ENCODE results near the gene VGF.
"Not testable (repeated sequence)": the region's sequence is repeated elsewhere in the genome, so short reads cannot be mapped to it uniquely, and the experiment has no call there.

VGF gene

GRCh38 chr7:101114492-101114891 lies 50.9 kb downstream of the VGF start:
- no peak for DNase-seq

DNA sequence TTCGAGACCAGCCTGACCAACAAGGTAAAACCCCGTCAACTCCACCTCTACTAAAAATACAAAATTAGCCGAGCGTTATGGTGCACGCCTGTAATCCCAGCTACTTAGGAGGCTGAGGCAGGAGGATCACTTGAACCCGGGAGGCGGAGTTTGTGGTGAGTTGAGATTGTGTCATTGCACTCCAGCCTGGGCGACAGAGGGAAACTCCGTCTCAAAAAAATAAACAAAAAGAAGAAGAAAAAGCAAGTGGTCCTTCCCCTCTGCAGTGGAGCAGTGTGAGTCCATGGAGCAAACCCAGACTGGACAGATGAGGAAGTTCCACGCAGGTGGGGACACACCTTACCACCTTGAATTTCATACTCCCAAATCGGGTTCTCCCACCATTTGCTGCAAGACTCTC lies 51.5 kb downstream of the VGF start:
- no peak for DNase-seq

GRCh38 chr7:101113140-101113539 lies 52.2 kb downstream of the VGF start:
- DNase-seq = not testable (repeated sequence)
